ENCODE measurements around the gene KLHL29. TPM values are rescaled to one million over a fixed set of nuclear protein-coding genes. Genes with fewer than 3 reads are reported as not detected.

KLHL29 gene
- total RNA-seq, 3 donors from 2014 or later (not counting 1 experiment from before 2014, with no cell fraction given): 0.24 to 0.43 (median 0.33) TPM

DNA sequence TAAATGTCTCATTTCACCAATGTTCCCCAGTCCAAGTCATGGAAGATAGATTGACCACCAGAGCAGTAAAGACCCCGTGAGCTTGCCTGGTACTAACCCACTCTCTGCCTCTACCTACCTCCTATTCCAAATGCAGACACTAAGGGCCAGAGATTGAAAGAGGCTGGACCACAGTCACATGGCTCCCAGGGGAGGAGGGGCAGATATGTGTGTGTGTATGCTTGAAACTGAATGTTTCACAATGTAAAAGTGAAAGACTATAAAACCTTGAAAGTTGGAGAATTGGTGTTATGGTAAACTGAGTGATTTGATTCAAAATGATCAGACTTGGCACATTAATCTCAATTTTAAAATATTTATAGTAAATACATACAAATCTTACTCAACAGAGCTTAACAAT lies 21.7 kb upstream of the KLHL29 start:
- Mint-ChIP-seq H3K4me3 (no peak overlapping the region), H3K27ac (no peak overlapping the region), H3K27me3 (ENCODE audit: low read depth in 2 of 2) (peaks cover 18 to 34% of the 10 kb centered on the region in 2 donors), H3K36me3 (no peaks in the 10 kb centered on the region), H3K9me3 (no peaks in the 10 kb centered on the region), H3K4me1 (no peaks in the 10 kb centered on the region)
- Histone ChIP-seq H3K27ac (ENCODE audit: low read length) (no peak overlapping the region), H3K4me3 (ENCODE audit: low read length) (no peak overlapping the region), H3K36me3 (ENCODE audit: control insufficient read depth, insufficient read depth, low read length) (no peaks in the 10 kb centered on the region), H3K27me3 (ENCODE audit: control insufficient read depth, insufficient read depth, low read length) (peaks cover 4% of the 10 kb centered on the region), H3K9me3 (ENCODE audit: control insufficient read depth, insufficient read depth, low read length) (no peaks in the 10 kb centered on the region), H3K4me1 (ENCODE audit: control insufficient read depth, insufficient read depth, low read length) (no peaks in the 10 kb centered on the region)
- intact Hi-C loops (cut with micrococcal nuclease): no loop called here
- no peak for ATAC-seq
- TF ChIP-seq, protein P1, sequence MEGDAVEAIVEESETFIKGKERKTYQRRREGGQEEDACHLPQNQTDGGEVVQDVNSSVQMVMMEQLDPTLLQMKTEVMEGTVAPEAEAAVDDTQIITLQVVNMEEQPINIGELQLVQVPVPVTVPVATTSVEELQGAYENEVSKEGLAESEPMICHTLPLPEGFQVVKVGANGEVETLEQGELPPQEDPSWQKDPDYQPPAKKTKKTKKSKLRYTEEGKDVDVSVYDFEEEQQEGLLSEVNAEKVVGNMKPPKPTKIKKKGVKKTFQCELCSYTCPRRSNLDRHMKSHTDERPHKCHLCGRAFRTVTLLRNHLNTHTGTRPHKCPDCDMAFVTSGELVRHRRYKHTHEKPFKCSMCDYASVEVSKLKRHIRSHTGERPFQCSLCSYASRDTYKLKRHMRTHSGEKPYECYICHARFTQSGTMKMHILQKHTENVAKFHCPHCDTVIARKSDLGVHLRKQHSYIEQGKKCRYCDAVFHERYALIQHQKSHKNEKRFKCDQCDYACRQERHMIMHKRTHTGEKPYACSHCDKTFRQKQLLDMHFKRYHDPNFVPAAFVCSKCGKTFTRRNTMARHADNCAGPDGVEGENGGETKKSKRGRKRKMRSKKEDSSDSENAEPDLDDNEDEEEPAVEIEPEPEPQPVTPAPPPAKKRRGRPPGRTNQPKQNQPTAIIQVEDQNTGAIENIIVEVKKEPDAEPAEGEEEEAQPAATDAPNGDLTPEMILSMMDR (IDR thresholded peaks at IDR 0.05): no peak
- no peak for DNase-seq
- WGBS (ENCODE audit: insufficient coverage): 71% methylated on average over 1 of the region's 1 CpG

DNA sequence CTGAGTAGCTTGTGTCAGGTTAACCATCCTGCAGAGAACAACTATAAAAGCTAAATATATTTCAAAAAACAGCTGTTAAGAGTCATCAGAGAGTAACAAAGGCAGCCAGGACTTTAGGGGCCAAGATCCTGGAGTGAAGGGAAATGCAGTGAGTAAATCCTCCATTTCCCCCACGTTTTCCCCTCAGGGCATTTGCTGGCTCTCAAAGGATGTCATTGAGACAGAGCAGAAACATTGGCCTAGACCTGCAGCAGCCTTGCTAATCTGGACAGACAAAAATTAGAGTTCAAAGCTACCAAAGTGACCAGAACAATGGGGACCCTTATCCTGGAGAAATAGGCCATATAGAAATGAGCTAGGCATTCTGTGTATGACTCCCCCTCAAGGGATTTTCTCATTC lies 21.1 kb upstream of the KLHL29 start:
- Histone ChIP-seq H3K36me3 (ENCODE audit: control insufficient read depth, insufficient read depth, low read length) (no peaks in the 10 kb centered on the region), H3K27ac (ENCODE audit: low read length) (no peak overlapping the region), H3K27me3 (ENCODE audit: control insufficient read depth, insufficient read depth, low read length) (peaks cover 4% of the 10 kb centered on the region), H3K4me1 (ENCODE audit: control insufficient read depth, insufficient read depth, low read length) (no peaks in the 10 kb centered on the region), H3K4me3 (ENCODE audit: low read length) (no peak overlapping the region), H3K9me3 (ENCODE audit: control insufficient read depth, insufficient read depth, low read length) (no peaks in the 10 kb centered on the region)
- Mint-ChIP-seq H3K27me3 (ENCODE audit: low read depth in 2 of 2) (peaks cover 18 to 34% of the 10 kb centered on the region in 2 donors), H3K9me3 (no peaks in the 10 kb centered on the region), H3K4me1 (no peaks in the 10 kb centered on the region), H3K27ac (no peak overlapping the region), H3K4me3 (no peak overlapping the region), H3K36me3 (no peaks in the 10 kb centered on the region)
- ATAC-seq (no peak), DNase-seq (no peak)
- intact Hi-C loops (cut with micrococcal nuclease): no loop called here
- 22% methylated on average over 1 of the region's 1 CpG for WGBS (ENCODE audit: insufficient coverage)
- TF ChIP-seq, protein P1 (IDR thresholded peaks at IDR 0.05): no peak

DNA sequence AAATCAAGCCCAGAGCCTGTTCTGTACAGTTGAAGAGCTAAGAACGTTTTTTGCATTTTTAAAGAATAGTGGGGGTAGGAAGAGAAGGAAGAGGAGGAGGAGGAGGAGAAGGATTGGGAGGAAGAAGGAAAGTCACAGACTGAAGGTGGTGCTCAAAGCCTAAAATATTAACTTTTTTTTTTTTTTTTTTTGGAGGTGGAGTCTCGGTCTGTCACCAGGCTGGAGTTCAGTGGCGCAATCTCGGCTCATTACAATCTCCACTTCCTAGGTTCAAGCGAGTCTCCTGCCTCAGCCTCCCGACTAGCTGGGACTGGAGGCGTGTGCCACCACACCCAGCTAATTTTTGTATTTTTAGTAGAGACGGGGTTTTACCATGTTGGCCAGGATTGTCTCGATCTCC lies 18.3 kb upstream of the KLHL29 start:
- no peaks in the 10 kb centered on the region for H3K4me1 Mint-ChIP-seq

GRCh38 chr2:23367760-23368159 lies 17.2 kb upstream of the KLHL29 start:
- no peaks in the 10 kb centered on the region for H3K36me3 ChIP-seq (ENCODE audit: control insufficient read depth, insufficient read depth, low read length)
- no peaks in the 10 kb centered on the region for H3K4me1 ChIP-seq (ENCODE audit: control insufficient read depth, insufficient read depth, low read length)
- Mint-ChIP-seq H3K9me3 (no peaks in the 10 kb centered on the region), H3K27me3 (ENCODE audit: low read depth in 2 of 2) (peaks cover 16 to 30% of the 10 kb centered on the region in 2 donors), H3K4me1 (no peaks in the 10 kb centered on the region), H3K36me3 (no peaks in the 10 kb centered on the region), H3K27ac (no peak overlapping the region), H3K4me3 (no peak overlapping the region)
- peaks cover 2% of the 10 kb centered on the region for H3K27me3 ChIP-seq (ENCODE audit: control insufficient read depth, insufficient read depth, low read length)
- TF ChIP-seq, protein P1 (IDR thresholded peaks at IDR 0.05): no peak
- intact Hi-C loops (cut with micrococcal nuclease): no loop called here
- no peak overlapping the region for H3K27ac ChIP-seq (ENCODE audit: low read length)
- DNase-seq (no peak), ATAC-seq (no peak)
- 86% methylated on average over 2 of the region's 3 CpGs for WGBS (ENCODE audit: insufficient coverage)
- no peak overlapping the region for H3K4me3 ChIP-seq (ENCODE audit: low read length)
- H3K9me3 ChIP-seq (ENCODE audit: control insufficient read depth, insufficient read depth, low read length): no peaks in the 10 kb centered on the region

More for the DNA sequence above, 18.3 kb upstream of the KLHL29 start:
- Histone ChIP-seq H3K4me3 (ENCODE audit: low read length) (no peak overlapping the region), H3K4me1 (ENCODE audit: control insufficient read depth, insufficient read depth, low read length) (no peaks in the 10 kb centered on the region), H3K27ac (ENCODE audit: low read length) (no peak overlapping the region), H3K36me3 (ENCODE audit: control insufficient read depth, insufficient read depth, low read length) (no peaks in the 10 kb centered on the region), H3K9me3 (ENCODE audit: control insufficient read depth, insufficient read depth, low read length) (no peaks in the 10 kb centered on the region), H3K27me3 (ENCODE audit: control insufficient read depth, insufficient read depth, low read length) (peaks cover 4% of the 10 kb centered on the region)
- intact Hi-C loops (cut with micrococcal nuclease): no loop called here
- no peak for ATAC-seq
- H3K36me3 Mint-ChIP-seq: no peaks in the 10 kb centered on the region
- peaks cover 16 to 34% of the 10 kb centered on the region in 2 donors for H3K27me3 Mint-ChIP-seq (ENCODE audit: low read depth in 2 of 2)
- no peak for DNase-seq
- no peaks in the 10 kb centered on the region for H3K9me3 Mint-ChIP-seq
- H3K4me3 Mint-ChIP-seq: no peak overlapping the region
- 62% methylated on average over 9 of the region's 9 CpGs for WGBS (ENCODE audit: insufficient coverage)
- H3K27ac Mint-ChIP-seq: no peak overlapping the region
- TF ChIP-seq, protein P1 (IDR thresholded peaks at IDR 0.05): no peak
